Rectal smooth muscle tissue (tissue), 1 donor: ENCODE results near the gene MEGF6.

Source experiments
- H3K27ac ChIP-seq: one replicate; pipeline ENCODE4 v1.7.0; 2013; ENCODE audit warnings: low read depth, low read length, inconsistent platforms
- H3K27me3 ChIP-seq: one replicate; pipeline ENCODE4 v1.7.0; 2013; ENCODE audit warnings: low read length; ENCODE audit not compliant: control insufficient read depth, insufficient read depth
- H3K36me3 ChIP-seq: one replicate; pipeline ENCODE4 v1.7.0; 2013; ENCODE audit warnings: low read length; ENCODE audit not compliant: control insufficient read depth, insufficient read depth
- H3K4me1 ChIP-seq: one replicate; pipeline ENCODE4 v1.7.0; 2013; ENCODE audit warnings: low read length; ENCODE audit not compliant: control insufficient read depth, insufficient read depth
- H3K4me3 ChIP-seq: one replicate; pipeline ENCODE4 v1.7.0; 2013; ENCODE audit warnings: low read length
- H3K9ac ChIP-seq: one replicate; pipeline ENCODE4 v1.7.0; 2013; ENCODE audit warnings: low read length

The MEGF6 gene

GRCh38 chr1:3640121-3640837, 29.0 kb upstream of the MEGF6 start:
- peaks cover 13% of the 10 kb centered on the region for H3K36me3 ChIP-seq

GRCh38 chr1:3639397-3639911, 28.1 kb upstream of the MEGF6 start:
- peaks cover 14% of the 10 kb centered on the region for H3K36me3 ChIP-seq

More at GRCh38 chr1:3640121-3640837, 29.0 kb upstream of the MEGF6 start:
- Histone ChIP-seq H3K4me1 (no peaks in the 10 kb centered on the region), H3K27me3 (no peaks in the 10 kb centered on the region), H3K27ac (no peak overlapping the region), H3K4me3 (no peak overlapping the region), H3K9ac (no peak overlapping the region)

GRCh38 chr1:3638676-3639075, 27.4 kb upstream of the MEGF6 start:
- H3K27ac ChIP-seq: no peak overlapping the region
- peaks cover 13% of the 10 kb centered on the region for H3K36me3 ChIP-seq
- H3K4me3 ChIP-seq: no peak overlapping the region
- no peaks in the 10 kb centered on the region for H3K4me1 ChIP-seq
- H3K9ac ChIP-seq: no peak overlapping the region
- no peaks in the 10 kb centered on the region for H3K27me3 ChIP-seq

More at GRCh38 chr1:3639397-3639911, 28.1 kb upstream of the MEGF6 start:
- Histone ChIP-seq H3K4me1 (no peaks in the 10 kb centered on the region), H3K27ac (no peak overlapping the region), H3K27me3 (no peaks in the 10 kb centered on the region), H3K4me3 (no peak overlapping the region), H3K9ac (no peak overlapping the region)

- H3K27me3 ChIP-seq: no peaks in the 10 kb centered on the region
- no peaks in the 10 kb centered on the region for H3K4me1 ChIP-seq
- peaks cover 13% of the 10 kb centered on the region for H3K36me3 ChIP-seq
- H3K9ac ChIP-seq: no peak overlapping the region
- no peak overlapping the region for H3K4me3 ChIP-seq
- no peak overlapping the region for H3K27ac ChIP-seq
Measured at GRCh38 chr1:3638027-3638426, 26.7 kb upstream of the MEGF6 start.

GRCh38 chr1:3636531-3636930, 25.2 kb upstream of the MEGF6 start:
- H3K36me3 ChIP-seq: peaks cover 13% of the 10 kb centered on the region
- no peak overlapping the region for H3K27ac ChIP-seq
- no peak overlapping the region for H3K9ac ChIP-seq
- H3K4me3 ChIP-seq: no peak overlapping the region
- H3K27me3 ChIP-seq: no peaks in the 10 kb centered on the region
- H3K4me1 ChIP-seq: no peaks in the 10 kb centered on the region

DNA sequence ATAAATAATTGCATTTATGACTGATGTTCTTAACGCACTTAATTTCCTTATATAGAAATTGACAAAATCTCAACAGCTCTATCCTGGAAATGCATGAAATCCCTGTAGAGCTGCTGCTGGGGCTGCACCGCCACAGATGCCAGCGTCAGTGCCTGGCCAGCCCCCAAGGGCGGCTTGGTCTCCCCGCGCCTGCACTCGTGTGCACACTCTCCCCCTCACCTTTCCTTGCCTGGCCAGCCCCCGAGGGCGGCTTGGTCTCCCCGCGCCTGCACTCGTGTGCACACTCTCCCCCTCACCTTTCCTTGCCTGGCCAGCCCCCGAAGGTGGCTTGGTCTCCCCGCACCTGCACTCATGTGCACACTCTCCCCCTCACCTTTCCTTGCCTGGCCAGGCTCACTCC, 24.8 kb upstream of the MEGF6 start:
- Histone ChIP-seq H3K36me3 (peaks cover 13% of the 10 kb centered on the region), H3K9ac (no peak overlapping the region), H3K4me1 (no peaks in the 10 kb centered on the region), H3K4me3 (no peak overlapping the region), H3K27me3 (no peaks in the 10 kb centered on the region), H3K27ac (no peak overlapping the region)

- Histone ChIP-seq H3K9ac (no peak overlapping the region), H3K4me1 (no peaks in the 10 kb centered on the region), H3K4me3 (no peak overlapping the region), H3K27me3 (no peaks in the 10 kb centered on the region), H3K36me3 (peaks cover 17% of the 10 kb centered on the region), H3K27ac (no peak overlapping the region)
Measured at GRCh38 chr1:3634059-3634800, 22.9 kb upstream of the MEGF6 start.

DNA sequence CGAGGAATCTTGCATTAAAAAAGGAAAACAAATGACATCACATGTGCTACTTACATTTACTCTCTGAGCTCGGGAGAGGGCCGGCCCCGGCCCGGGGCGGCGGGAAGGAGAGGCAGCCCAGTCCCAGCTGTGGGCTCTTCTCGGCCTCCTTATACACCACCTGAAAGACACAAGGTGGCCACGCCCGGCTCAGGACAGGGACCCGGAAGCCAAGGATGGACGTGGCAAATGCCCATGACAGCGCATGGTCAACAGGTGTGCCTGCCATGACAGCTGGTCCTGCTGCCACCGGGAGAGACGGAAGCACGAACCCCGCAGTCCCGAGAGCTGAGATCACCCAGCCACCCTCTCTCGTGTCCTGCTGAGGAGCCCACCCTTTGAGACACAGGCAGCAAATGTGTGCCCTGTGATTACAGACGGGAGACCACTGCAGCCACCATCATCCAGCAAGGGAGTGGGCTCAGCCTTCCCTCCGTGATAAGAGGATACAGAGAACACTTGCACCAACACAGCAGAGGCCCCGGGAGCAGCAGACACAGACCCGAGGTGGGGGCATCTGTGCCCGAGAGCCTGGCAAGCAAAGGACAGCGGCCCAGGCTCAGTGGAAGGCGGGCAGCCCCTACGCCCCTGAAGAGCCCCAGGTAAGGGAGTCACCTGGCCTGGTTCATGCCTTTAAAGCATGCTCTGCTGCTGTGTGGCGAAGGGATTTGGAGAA, 22.2 kb upstream of the MEGF6 start:
- peaks cover 23% of the 10 kb centered on the region for H3K36me3 ChIP-seq
- H3K9ac ChIP-seq: no peak overlapping the region
- no peak overlapping the region for H3K27ac ChIP-seq
- no peaks in the 10 kb centered on the region for H3K4me1 ChIP-seq
- no peak overlapping the region for H3K4me3 ChIP-seq
- H3K27me3 ChIP-seq: no peaks in the 10 kb centered on the region

- H3K27me3 ChIP-seq: no peaks in the 10 kb centered on the region
- H3K9ac ChIP-seq: no peak overlapping the region
- H3K4me1 ChIP-seq: no peaks in the 10 kb centered on the region
- H3K4me3 ChIP-seq: no peak overlapping the region
- peaks cover 25% of the 10 kb centered on the region for H3K36me3 ChIP-seq
- no peak overlapping the region for H3K27ac ChIP-seq
Measured at GRCh38 chr1:3632716-3633343, 21.5 kb upstream of the MEGF6 start.

DNA sequence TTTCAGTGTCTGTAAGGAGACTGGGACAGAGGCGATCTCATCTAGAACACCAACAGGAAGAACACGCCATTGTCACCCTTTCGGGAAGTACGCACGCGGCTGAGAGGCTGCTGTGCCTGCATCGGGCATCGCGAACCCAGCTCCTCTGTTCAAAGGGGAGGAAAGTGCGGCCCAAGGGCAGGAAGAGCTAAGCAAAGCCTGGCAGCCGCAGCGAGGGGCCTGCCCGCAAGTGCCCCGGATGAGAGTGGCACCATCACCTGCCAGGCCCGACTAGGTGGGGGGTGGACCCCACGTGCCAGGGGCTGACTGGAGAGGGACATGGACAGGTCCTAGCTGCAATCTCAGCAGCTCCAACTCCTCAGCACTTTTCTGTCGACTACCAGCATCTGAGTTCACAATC, 21.0 kb upstream of the MEGF6 start:
- Histone ChIP-seq H3K9ac (no peak overlapping the region), H3K4me3 (no peak overlapping the region), H3K27ac (no peak overlapping the region), H3K27me3 (no peaks in the 10 kb centered on the region), H3K4me1 (no peaks in the 10 kb centered on the region), H3K36me3 (peaks cover 29% of the 10 kb centered on the region)

DNA sequence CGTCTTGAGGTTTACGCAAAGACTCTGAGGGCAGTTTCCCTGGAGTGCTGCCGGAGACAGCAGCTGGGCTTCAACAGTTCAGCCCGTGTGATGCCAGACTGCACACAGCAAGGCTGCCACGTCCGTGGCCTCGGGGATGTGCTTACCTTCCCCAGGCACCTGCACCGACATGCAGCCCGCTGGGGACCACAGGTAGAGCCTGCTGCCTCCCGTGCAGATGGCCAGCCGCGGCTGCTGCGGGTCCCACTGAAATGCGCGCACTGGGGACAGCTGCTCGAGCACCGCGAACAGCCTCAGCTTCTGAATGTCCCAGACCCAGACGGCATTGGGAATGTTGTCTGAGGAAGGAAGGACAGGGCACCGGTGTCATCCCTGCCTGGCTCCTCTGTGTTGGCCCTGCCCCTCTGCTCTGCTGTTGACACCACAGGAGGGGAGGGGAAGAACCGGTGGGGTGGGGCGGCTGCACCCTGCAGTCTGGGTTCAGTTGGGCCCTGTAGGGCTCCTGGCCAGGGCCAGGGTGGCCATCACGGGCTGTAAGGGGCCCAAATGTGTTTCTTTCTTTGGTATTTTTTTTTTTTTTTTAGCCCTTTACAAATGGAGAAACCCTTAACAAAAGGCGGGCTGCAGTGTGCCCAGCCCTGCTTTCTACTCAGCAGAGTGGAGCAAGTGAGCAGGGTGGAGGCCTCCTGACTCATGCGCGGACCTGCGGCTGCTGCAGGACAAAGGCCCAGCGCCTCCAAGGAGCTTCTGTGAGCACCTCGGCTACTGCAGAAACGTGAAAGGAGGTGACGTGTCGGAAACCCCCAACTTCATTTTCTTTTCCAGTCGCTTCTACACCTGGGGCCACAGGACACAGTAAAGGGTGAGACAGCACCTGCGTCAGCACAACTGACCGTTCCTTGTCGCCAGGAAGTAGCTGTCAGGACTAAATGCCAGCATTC, 20.3 kb upstream of the MEGF6 start:
- no peak overlapping the region for H3K4me3 ChIP-seq
- no peak overlapping the region for H3K27ac ChIP-seq
- no peak overlapping the region for H3K9ac ChIP-seq
- peaks cover 30% of the 10 kb centered on the region for H3K36me3 ChIP-seq
- no peaks in the 10 kb centered on the region for H3K27me3 ChIP-seq
- H3K4me1 ChIP-seq: no peaks in the 10 kb centered on the region
